HCT116 (cell line): ENCODE data around the gene RARS2. TPM values are rescaled to one million over a fixed set of nuclear protein-coding genes. Genes with fewer than 3 reads are reported as not detected.

Experiments used
- ATAC-seq: fragments of 200-7000 bp; cut with Tn5 transposase; 2 replicates; pipeline ENCODE4 v1.9.1; 2020; ENCODE audit warnings: mild to moderate bottlenecking, moderate library complexity
- BruUV-seq: library from RNA; stranded (reverse); fragments of 400-500 nt; replicated peaks from 2 replicates; lab custom pipeline; 2021; lab: Mats Ljungman, UMichigan
- CTCF ChIA-PET: fragments of 300-600 bp; sonication (Branson Sonifier 250); formaldehyde crosslinking; loops from one replicate; lab custom pipeline; 2021; ENCODE audit warnings: antibody characterized with exemption; lab: Charles Lee
- POLR2A ChIA-PET: fragments of 300-600, 350-600 bp; sonication (Branson Sonifier 250); formaldehyde crosslinking; loops from one replicate; lab custom pipeline; 2021; ENCODE audit warnings: antibody characterized with exemption; lab: Charles Lee
- RAD21 ChIA-PET, 2 experiments: fragments of 300-600 bp; sonication (Branson Sonifier 250); formaldehyde crosslinking; loops; one replicate each; lab custom pipeline; 2023; ENCODE audit warnings: low total read pairs in 2 of 2; ENCODE audit not compliant: uncharacterized antibody in 2 of 2, unreplicated experiment in 2 of 2, low non-redundant PET in 1 of 2; lab: Charles Lee
- DNase-seq: peaks from one replicate; pipeline ENCODE4 v3.0.0-alpha.2; 2010; ENCODE audit warnings: low read depth, low spot score
- H2AFZ ChIP-seq: fragments of 200-600 bp; shearing (Covaris generic), sonication (generic); 2 replicates; pipeline ENCODE4 v1.6.1; 2017; ENCODE audit warnings: low read depth, mixed run types, mixed read lengths, antibody characterized with exemption, low read length; ENCODE audit not compliant: poor library complexity, severe bottlenecking
- H3K27ac ChIP-seq: 2 replicates; pipeline ENCODE4 v1.5.1; 2012; ENCODE audit warnings: low read depth, low read length
- H3K27me3 ChIP-seq: fragments of 200-600 bp; sonication (generic); 2 replicates; pipeline ENCODE4 v1.6.1; 2016; ENCODE audit warnings: mixed run types, low read length, mixed read lengths; ENCODE audit not compliant: insufficient read depth
- H3K36me3 ChIP-seq, 2 experiments: fragments of 200-500 bp in 1 of 2; fragments of 200-600 bp in 1 of 2; sonication (Bioruptor generic) in 1 of 2; sonication (generic) in 1 of 2; 2 replicates each; pipeline versions ENCODE4 v1.5.1 to v1.6.1; 2014 to 2016; ENCODE audit warnings: low read length in 2 of 2, inconsistent platforms in 1 of 2, mixed read lengths in 1 of 2, mixed run types in 1 of 2; ENCODE audit not compliant: insufficient read depth in 2 of 2, control insufficient read depth in 1 of 2
- H3K4me1 ChIP-seq, 2 experiments: fragments of 200-600 bp in 1 of 2; sonication (generic) in 1 of 2; 2 replicates each; pipeline versions ENCODE4 v1.5.1 to v1.6.1; 2012 to 2017; ENCODE audit warnings: low read length in 2 of 2, inconsistent platforms in 1 of 2, mild to moderate bottlenecking in 1 of 2, mixed read lengths in 1 of 2, mixed run types in 1 of 2, moderate library complexity in 1 of 2; ENCODE audit not compliant: insufficient read depth in 2 of 2, control insufficient read depth in 1 of 2
- H3K4me2 ChIP-seq: fragments of 200-600 bp; sonication (generic); 2 replicates; pipeline ENCODE4 v1.6.1; 2017; ENCODE audit warnings: mixed run types, low read length, mixed read lengths
- H3K4me3 ChIP-seq, 2 experiments: fragments of 200-600 bp in 1 of 2; sonication (generic) in 1 of 2; replicated peaks in 1 of 2; 2 replicates each; pipeline ENCODE4 v1.5.1; 2011 to 2016; ENCODE audit warnings: low read length in 2 of 2, control low read depth in 1 of 2, low read depth in 1 of 2, mild to moderate bottlenecking in 1 of 2, mixed read lengths in 1 of 2, mixed run types in 1 of 2
- H3K79me2 ChIP-seq: fragments of 200-600 bp; sonication (generic); 2 replicates; pipeline ENCODE4 v1.6.1; 2017; ENCODE audit warnings: mild to moderate bottlenecking, mixed run types, low read length, moderate library complexity, mixed read lengths; ENCODE audit not compliant: insufficient read depth
- H3K9ac ChIP-seq: fragments of 200-600 bp; sonication (generic); 2 replicates; pipeline ENCODE4 v1.6.1; 2016; ENCODE audit warnings: low read length, mixed read lengths
- H3K9me2 ChIP-seq: fragments of 200-600 bp; sonication (generic), shearing (Covaris generic); 2 replicates; pipeline ENCODE4 v1.6.1; 2017; ENCODE audit warnings: mixed run types, mild to moderate bottlenecking, moderate library complexity; ENCODE audit not compliant: insufficient read depth
- H3K9me3 ChIP-seq, 2 experiments: fragments of 200-500 bp in 1 of 2; fragments of 200-600 bp in 1 of 2; sonication (Bioruptor generic) in 1 of 2; sonication (generic) in 1 of 2; 2 replicates each; pipeline ENCODE4 v1.6.1; 2014 to 2017; ENCODE audit warnings: low read length in 2 of 2, mixed read lengths in 2 of 2, inconsistent platforms in 1 of 2, low read depth in 1 of 2, mild to moderate bottlenecking in 1 of 2, mixed run types in 1 of 2, moderate library complexity in 1 of 2; ENCODE audit not compliant: control insufficient read depth in 1 of 2, insufficient read depth in 1 of 2
- H4K20me1 ChIP-seq: fragments of 200-600 bp; sonication (generic), shearing (Covaris generic); 2 replicates; pipeline ENCODE4 v1.6.1; 2017; ENCODE audit warnings: mixed run types, mild to moderate bottlenecking, moderate library complexity; ENCODE audit not compliant: insufficient read depth
- CEBPB ChIP-seq: IDR thresholded peaks from 2 replicates; pipeline ENCODE4 v1.6.1; 2012; ENCODE audit warnings: low read depth
- EGR1 ChIP-seq: IDR thresholded peaks from 2 replicates; pipeline ENCODE4 v1.6.1; 2012; ENCODE audit warnings: low read depth
- REST ChIP-seq: IDR thresholded peaks from 2 replicates; pipeline ENCODE4 v1.6.1; 2012; ENCODE audit warnings: low read depth
- intact Hi-C: fragments of 100-400 bp; cut with micrococcal nuclease; formaldehyde crosslinking; loops from 2 replicates; pipeline ENCODE4 v1.10.0; 2022
- total RNA-seq: library from RNA; stranded (reverse); gene quantifications from one replicate; pipeline ENCODE4 v1.2.1, GENCODE V29; 2021; ENCODE audit not compliant: unreplicated experiment
- TF ChIP-seq, protein P1 (sequence below): IDR thresholded peaks from 2 replicates; pipeline ENCODE4 v1.6.1; 2012
- TF ChIP-seq, protein P2 (sequence below), 3 experiments: fragments of 200-600 bp in 1 of 3; sonication (generic) in 1 of 3; IDR thresholded peaks in 2 of 3; conservative IDR thresholded peaks in 1 of 3; 2 replicates each; pipeline ENCODE4 v1.5.1; 2012 to 2017; ENCODE audit warnings: low read depth in 2 of 3, low read length in 2 of 3, antibody characterized with exemption in 1 of 3, borderline replicate concordance in 1 of 3, control low read depth in 1 of 3, mild to moderate bottlenecking in 1 of 3, mixed read lengths in 1 of 3, mixed run types in 1 of 3, moderate library complexity in 1 of 3; ENCODE audit not compliant: insufficient read depth in 1 of 3
- TF ChIP-seq, protein P3 (sequence below): IDR thresholded peaks from 2 replicates; pipeline ENCODE4 v1.6.1; 2012
- TF ChIP-seq, protein P4 (sequence below): IDR thresholded peaks from 2 replicates; pipeline ENCODE4 v1.6.1; 2011; ENCODE audit warnings: mild to moderate bottlenecking, low read length, moderate library complexity; ENCODE audit not compliant: insufficient replicate concordance; ENCODE audit errors: extremely low read depth

Gene RARS2
- total RNA-seq, 1 experiment from 2014 or later: 34.8 TPM

DNA sequence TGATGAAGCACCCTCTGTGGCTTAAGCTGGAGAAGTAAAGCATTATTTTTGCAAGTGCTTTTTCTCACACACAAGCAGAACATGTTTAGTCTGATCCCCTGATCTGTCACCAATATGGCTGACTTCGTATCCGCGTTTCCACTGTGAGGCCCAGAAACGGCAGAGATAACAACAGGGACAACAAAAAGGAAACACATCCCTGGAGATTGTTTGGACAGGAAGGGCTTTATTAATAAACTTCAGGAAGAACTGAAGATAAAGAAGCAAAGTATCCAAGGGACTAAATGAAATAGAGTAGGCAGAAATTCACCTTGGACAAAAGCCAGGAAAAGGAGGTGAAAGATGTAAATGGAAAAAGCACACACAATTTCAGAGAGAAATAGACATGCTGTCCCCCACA lies 49.2 kb downstream of the RARS2 start:
- DNase-seq (no peak), ATAC-seq (no peak)
- Histone ChIP-seq H3K9me2 (no peaks in the 10 kb centered on the region), H3K27ac (no peak overlapping the region), H3K9ac (no peak overlapping the region), H3K27me3 (no peaks in the 10 kb centered on the region), H3K79me2 (no peaks in the 10 kb centered on the region), H3K9me3 (peaks cover 0 to 4% of the 10 kb centered on the region in 2 experiments; a peak in 1 of 4 replicates), H3K4me3 (no peak overlapping the region), H3K4me2 (no peak overlapping the region), H3K36me3 (peaks cover 3 to 27% of the 10 kb centered on the region in 2 experiments; a peak in 2 of 4 replicates), H3K4me1 (no peaks in the 10 kb centered on the region), H4K20me1 (no peaks in the 10 kb centered on the region), H2AFZ (no peak overlapping the region)
- TF ChIP-seq, protein P1, sequence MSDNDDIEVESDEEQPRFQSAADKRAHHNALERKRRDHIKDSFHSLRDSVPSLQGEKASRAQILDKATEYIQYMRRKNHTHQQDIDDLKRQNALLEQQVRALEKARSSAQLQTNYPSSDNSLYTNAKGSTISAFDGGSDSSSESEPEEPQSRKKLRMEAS: no peak
- TF ChIP-seq, protein P2, sequence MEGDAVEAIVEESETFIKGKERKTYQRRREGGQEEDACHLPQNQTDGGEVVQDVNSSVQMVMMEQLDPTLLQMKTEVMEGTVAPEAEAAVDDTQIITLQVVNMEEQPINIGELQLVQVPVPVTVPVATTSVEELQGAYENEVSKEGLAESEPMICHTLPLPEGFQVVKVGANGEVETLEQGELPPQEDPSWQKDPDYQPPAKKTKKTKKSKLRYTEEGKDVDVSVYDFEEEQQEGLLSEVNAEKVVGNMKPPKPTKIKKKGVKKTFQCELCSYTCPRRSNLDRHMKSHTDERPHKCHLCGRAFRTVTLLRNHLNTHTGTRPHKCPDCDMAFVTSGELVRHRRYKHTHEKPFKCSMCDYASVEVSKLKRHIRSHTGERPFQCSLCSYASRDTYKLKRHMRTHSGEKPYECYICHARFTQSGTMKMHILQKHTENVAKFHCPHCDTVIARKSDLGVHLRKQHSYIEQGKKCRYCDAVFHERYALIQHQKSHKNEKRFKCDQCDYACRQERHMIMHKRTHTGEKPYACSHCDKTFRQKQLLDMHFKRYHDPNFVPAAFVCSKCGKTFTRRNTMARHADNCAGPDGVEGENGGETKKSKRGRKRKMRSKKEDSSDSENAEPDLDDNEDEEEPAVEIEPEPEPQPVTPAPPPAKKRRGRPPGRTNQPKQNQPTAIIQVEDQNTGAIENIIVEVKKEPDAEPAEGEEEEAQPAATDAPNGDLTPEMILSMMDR (IDR thresholded peaks at IDR 0.05 in 2 of 3, conservative IDR thresholded peaks at IDR 0.05 in 1 of 3; ENCODE audit: borderline replicate concordance in 1 of 3, insufficient read depth in 1 of 3, low read depth in 2 of 3, low read length in 2 of 3): no peak
- TF ChIP-seq CEBPB: no peak
- ChIA-PET POLR2A (no interaction called here), CTCF (no interaction called here), RAD21 (no interaction called here)
- no TSS peak for BruUV-seq
- intact Hi-C loops: no loop called here

- Histone ChIP-seq H3K27me3 (no peaks in the 10 kb centered on the region), H3K9me2 (no peaks in the 10 kb centered on the region), H4K20me1 (no peaks in the 10 kb centered on the region), H3K9ac (no peak overlapping the region), H3K4me3 (no peak overlapping the region), H2AFZ (no peak overlapping the region), H3K4me1 (no peaks in the 10 kb centered on the region), H3K4me2 (no peak overlapping the region), H3K27ac (no peak overlapping the region), H3K9me3 (peaks cover 0 to 4% of the 10 kb centered on the region in 2 experiments; a peak in 1 of 4 replicates), H3K36me3 (peaks cover 3 to 27% of the 10 kb centered on the region in 2 experiments; a peak in 2 of 4 replicates), H3K79me2 (no peaks in the 10 kb centered on the region)
- DNase-seq (no peak), ATAC-seq (no peak)
- POLR2A ChIA-PET: no interaction called here
- RAD21 ChIA-PET: no interaction called here
- BruUV-seq: no TSS peak
- CTCF ChIA-PET: no interaction called here
- intact Hi-C loops: no loop called here
- TF ChIP-seq, protein P3, sequence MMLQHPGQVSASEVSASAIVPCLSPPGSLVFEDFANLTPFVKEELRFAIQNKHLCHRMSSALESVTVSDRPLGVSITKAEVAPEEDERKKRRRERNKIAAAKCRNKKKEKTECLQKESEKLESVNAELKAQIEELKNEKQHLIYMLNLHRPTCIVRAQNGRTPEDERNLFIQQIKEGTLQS: no peak
- TF ChIP-seq EGR1: no peak
- TF ChIP-seq CEBPB: no peak
- TF ChIP-seq, protein P4, sequence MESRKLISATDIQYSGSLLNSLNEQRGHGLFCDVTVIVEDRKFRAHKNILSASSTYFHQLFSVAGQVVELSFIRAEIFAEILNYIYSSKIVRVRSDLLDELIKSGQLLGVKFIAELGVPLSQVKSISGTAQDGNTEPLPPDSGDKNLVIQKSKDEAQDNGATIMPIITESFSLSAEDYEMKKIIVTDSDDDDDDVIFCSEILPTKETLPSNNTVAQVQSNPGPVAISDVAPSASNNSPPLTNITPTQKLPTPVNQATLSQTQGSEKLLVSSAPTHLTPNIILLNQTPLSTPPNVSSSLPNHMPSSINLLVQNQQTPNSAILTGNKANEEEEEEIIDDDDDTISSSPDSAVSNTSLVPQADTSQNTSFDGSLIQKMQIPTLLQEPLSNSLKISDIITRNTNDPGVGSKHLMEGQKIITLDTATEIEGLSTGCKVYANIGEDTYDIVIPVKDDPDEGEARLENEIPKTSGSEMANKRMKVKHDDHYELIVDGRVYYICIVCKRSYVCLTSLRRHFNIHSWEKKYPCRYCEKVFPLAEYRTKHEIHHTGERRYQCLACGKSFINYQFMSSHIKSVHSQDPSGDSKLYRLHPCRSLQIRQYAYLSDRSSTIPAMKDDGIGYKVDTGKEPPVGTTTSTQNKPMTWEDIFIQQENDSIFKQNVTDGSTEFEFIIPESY: no peak
- no peak for TF ChIP-seq REST
These were observed 50.2 kb downstream of the RARS2 start for GRCh38 chr6:87539554-87539953.
